GM23338 (cell line): ENCODE measurements around the gene PCF11. TPM values are rescaled to one million over a fixed set of nuclear protein-coding genes. Genes with fewer than 3 reads are reported as not detected.

Experiments used
- ATAC-seq: fragments of 200-7000 bp; cut with Tn5 transposase; 3 replicates; pipeline ENCODE4 v1.9.1; 2020
- DNase-seq: peaks from one replicate; pipeline ENCODE4 v3.0.0-alpha.2; 2015; ENCODE audit warnings: low spot score
- H2AFZ ChIP-seq: fragments of 200-600 bp; sonication (generic); 2 replicates; pipeline ENCODE4 v1.8.0; 2016; ENCODE audit warnings: antibody characterized with exemption, mild to moderate bottlenecking, moderate library complexity
- H3F3A ChIP-seq: fragments of 200-600 bp; sonication (generic); replicated peaks from 2 replicates; pipeline ENCODE4 v1.8.0; 2017; ENCODE audit warnings: antibody characterized with exemption, mixed run types, low read depth
- H3K27ac ChIP-seq: fragments of 200-600 bp; sonication (generic); 2 replicates; pipeline ENCODE4 v1.6.1; 2016; ENCODE audit warnings: low read depth
- H3K27me3 ChIP-seq: fragments of 200-600 bp; sonication (generic); 2 replicates; pipeline ENCODE4 v1.8.0; 2016; ENCODE audit warnings: mild to moderate bottlenecking, mixed run types, moderate library complexity; ENCODE audit not compliant: insufficient read depth
- H3K36me3 ChIP-seq: fragments of 200-600 bp; sonication (generic); 2 replicates; pipeline ENCODE4 v1.8.0; 2016; ENCODE audit warnings: mild to moderate bottlenecking; ENCODE audit not compliant: insufficient read depth
- H3K4me1 ChIP-seq: fragments of 200-600 bp; sonication (generic); 2 replicates; pipeline ENCODE4 v1.8.0; 2016; ENCODE audit warnings: mild to moderate bottlenecking, moderate library complexity; ENCODE audit not compliant: insufficient read depth
- H3K4me2 ChIP-seq: fragments of 200-600 bp; sonication (generic); 2 replicates; pipeline ENCODE4 v1.7.1; 2017; ENCODE audit warnings: mixed run types
- H3K4me3 ChIP-seq: fragments of 200-600 bp; sonication (generic); 2 replicates; pipeline ENCODE4 v1.6.1; 2016; ENCODE audit warnings: mixed run types
- H3K79me2 ChIP-seq: fragments of 200-600 bp; sonication (generic); replicated peaks from 2 replicates; pipeline ENCODE4 v1.8.0; 2017; ENCODE audit warnings: mild to moderate bottlenecking; ENCODE audit not compliant: insufficient read depth
- H3K9me2 ChIP-seq: fragments of 200-600 bp; sonication (generic); 2 replicates; pipeline ENCODE4 v1.8.0; 2017; ENCODE audit not compliant: insufficient read depth
- H4K20me1 ChIP-seq: fragments of 200-600 bp; sonication (generic); replicated peaks from 2 replicates; pipeline ENCODE4 v1.8.0; 2017; ENCODE audit warnings: mild to moderate bottlenecking; ENCODE audit not compliant: insufficient read depth
- H3K27ac Mint-ChIP-seq: 2 replicates; pipeline ENCODE4 v1.8.0; 2020; ENCODE audit warnings: inconsistent platforms, mild to moderate bottlenecking, moderate library complexity, mixed read lengths
- H3K27me3 Mint-ChIP-seq: 3 replicates; pipeline ENCODE4 v1.8.0; 2022; ENCODE audit warnings: low read depth, mild to moderate bottlenecking, moderate library complexity, mixed read lengths, inconsistent platforms; ENCODE audit not compliant: insufficient read depth, poor library complexity
- H3K36me3 Mint-ChIP-seq: 3 replicates; pipeline ENCODE4 v1.8.0; 2021; ENCODE audit warnings: low read depth, mild to moderate bottlenecking, inconsistent platforms, moderate library complexity, mixed read lengths
- H3K4me1 Mint-ChIP-seq: 3 replicates; pipeline ENCODE4 v1.8.0; 2020; ENCODE audit warnings: mild to moderate bottlenecking, inconsistent platforms, mixed read lengths
- H3K4me3 Mint-ChIP-seq: 3 replicates; pipeline ENCODE4 v1.8.0; 2021; ENCODE audit warnings: moderate library complexity, mild to moderate bottlenecking, inconsistent platforms, mixed read lengths
- H3K9me3 Mint-ChIP-seq: 3 replicates; pipeline ENCODE4 v1.8.0; 2020; ENCODE audit warnings: moderate library complexity, mild to moderate bottlenecking, inconsistent platforms, mixed read lengths
- EZH2 ChIP-seq: fragments of 200-600 bp; sonication (generic); IDR thresholded peaks from one replicate; pipeline ENCODE4 v1.8.0; 2017; ENCODE audit warnings: antibody characterized with exemption, mild to moderate bottlenecking, low read depth; ENCODE audit not compliant: unreplicated experiment
- EZH2phosphoT487 ChIP-seq: fragments of 200-600 bp; sonication (generic); IDR thresholded peaks from one replicate; pipeline ENCODE4 v1.8.1; 2018; ENCODE audit warnings: antibody characterized with exemption; ENCODE audit not compliant: unreplicated experiment
- JUNB ChIP-seq: IDR thresholded peaks from one replicate; pipeline ENCODE4 v1.6.1; 2016; ENCODE audit warnings: antibody characterized with exemption; ENCODE audit not compliant: unreplicated experiment
- NANOG ChIP-seq: IDR thresholded peaks from 2 replicates; pipeline ENCODE4 v1.6.1; 2016; ENCODE audit warnings: antibody characterized with exemption, borderline replicate concordance
- POLR2AphosphoS5 ChIP-seq: IDR thresholded peaks from 2 replicates; pipeline ENCODE4 v1.6.1; 2016; ENCODE audit warnings: antibody characterized with exemption, low read depth
- STAT1 ChIP-seq: IDR thresholded peaks from one replicate; pipeline ENCODE4 v1.6.1; 2016; ENCODE audit warnings: antibody characterized with exemption; ENCODE audit not compliant: unreplicated experiment
- ZNF114 ChIP-seq: fragments of 250-450 bp; sonication (Bioruptor Pico); IDR thresholded peaks from 2 replicates; pipeline ENCODE4 v1.5.0; 2020; ENCODE audit warnings: mild to moderate bottlenecking, moderate library complexity
- ZNF331 ChIP-seq: fragments of 250-450 bp; sonication (Bioruptor Pico); IDR thresholded peaks from 2 replicates; pipeline ENCODE4 v1.5.0; 2020; ENCODE audit warnings: low read depth, mild to moderate bottlenecking, moderate library complexity
- polyA plus RNA-seq: library from polyadenylated mRNA; unstranded; fragments of >200 nt; fragmentation: Nextera tagmentation; extraction: Ambion mirVana; gene quantifications from 2 replicates; pipeline ENCODE4 v1.2.1, GENCODE V29; 2016
- total RNA-seq: library from RNA; depleted of rRNA; stranded (reverse); fragments of >200 nt; shearing (Covaris generic); gene quantifications from 2 replicates; pipeline ENCODE4 v1.2.3, GENCODE V29; 2014
- TF ChIP-seq, protein P1 (sequence below): fragments of 250-450 bp; sonication (Bioruptor Pico); IDR thresholded peaks from 2 replicates; pipeline ENCODE4 v1.5.0; 2020; ENCODE audit warnings: mild to moderate bottlenecking, moderate library complexity
- TF ChIP-seq, protein P2 (sequence below): IDR thresholded peaks from one replicate; pipeline ENCODE4 v1.6.1; 2018; ENCODE audit warnings: antibody characterized with exemption; ENCODE audit not compliant: unreplicated experiment

Gene PCF11
- total and polyA plus RNA-seq, 2 experiments from 2014 or later, result 23.0 to 44.2 TPM

DNA sequence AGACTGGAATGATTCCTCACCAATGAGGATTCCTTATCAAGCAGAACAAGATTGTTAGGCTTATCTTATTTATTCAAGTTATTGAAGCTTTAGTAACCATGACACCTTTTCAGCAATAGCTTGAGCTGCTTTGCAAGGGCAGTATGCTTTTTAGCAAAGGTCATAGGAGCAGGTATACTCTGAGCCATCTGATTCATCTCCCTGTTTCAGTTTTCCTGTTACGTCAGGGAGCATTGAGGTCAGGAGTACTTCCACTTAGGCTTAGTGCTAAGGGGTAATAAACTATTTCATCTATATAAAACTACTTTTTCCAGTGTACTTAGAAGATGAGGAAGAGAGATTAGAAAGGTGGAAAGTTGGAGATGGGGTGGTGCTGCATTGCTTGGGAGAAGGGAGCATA, 18.9 kb downstream of the PCF11 start (continued):
- TF ChIP-seq, protein P1, sequence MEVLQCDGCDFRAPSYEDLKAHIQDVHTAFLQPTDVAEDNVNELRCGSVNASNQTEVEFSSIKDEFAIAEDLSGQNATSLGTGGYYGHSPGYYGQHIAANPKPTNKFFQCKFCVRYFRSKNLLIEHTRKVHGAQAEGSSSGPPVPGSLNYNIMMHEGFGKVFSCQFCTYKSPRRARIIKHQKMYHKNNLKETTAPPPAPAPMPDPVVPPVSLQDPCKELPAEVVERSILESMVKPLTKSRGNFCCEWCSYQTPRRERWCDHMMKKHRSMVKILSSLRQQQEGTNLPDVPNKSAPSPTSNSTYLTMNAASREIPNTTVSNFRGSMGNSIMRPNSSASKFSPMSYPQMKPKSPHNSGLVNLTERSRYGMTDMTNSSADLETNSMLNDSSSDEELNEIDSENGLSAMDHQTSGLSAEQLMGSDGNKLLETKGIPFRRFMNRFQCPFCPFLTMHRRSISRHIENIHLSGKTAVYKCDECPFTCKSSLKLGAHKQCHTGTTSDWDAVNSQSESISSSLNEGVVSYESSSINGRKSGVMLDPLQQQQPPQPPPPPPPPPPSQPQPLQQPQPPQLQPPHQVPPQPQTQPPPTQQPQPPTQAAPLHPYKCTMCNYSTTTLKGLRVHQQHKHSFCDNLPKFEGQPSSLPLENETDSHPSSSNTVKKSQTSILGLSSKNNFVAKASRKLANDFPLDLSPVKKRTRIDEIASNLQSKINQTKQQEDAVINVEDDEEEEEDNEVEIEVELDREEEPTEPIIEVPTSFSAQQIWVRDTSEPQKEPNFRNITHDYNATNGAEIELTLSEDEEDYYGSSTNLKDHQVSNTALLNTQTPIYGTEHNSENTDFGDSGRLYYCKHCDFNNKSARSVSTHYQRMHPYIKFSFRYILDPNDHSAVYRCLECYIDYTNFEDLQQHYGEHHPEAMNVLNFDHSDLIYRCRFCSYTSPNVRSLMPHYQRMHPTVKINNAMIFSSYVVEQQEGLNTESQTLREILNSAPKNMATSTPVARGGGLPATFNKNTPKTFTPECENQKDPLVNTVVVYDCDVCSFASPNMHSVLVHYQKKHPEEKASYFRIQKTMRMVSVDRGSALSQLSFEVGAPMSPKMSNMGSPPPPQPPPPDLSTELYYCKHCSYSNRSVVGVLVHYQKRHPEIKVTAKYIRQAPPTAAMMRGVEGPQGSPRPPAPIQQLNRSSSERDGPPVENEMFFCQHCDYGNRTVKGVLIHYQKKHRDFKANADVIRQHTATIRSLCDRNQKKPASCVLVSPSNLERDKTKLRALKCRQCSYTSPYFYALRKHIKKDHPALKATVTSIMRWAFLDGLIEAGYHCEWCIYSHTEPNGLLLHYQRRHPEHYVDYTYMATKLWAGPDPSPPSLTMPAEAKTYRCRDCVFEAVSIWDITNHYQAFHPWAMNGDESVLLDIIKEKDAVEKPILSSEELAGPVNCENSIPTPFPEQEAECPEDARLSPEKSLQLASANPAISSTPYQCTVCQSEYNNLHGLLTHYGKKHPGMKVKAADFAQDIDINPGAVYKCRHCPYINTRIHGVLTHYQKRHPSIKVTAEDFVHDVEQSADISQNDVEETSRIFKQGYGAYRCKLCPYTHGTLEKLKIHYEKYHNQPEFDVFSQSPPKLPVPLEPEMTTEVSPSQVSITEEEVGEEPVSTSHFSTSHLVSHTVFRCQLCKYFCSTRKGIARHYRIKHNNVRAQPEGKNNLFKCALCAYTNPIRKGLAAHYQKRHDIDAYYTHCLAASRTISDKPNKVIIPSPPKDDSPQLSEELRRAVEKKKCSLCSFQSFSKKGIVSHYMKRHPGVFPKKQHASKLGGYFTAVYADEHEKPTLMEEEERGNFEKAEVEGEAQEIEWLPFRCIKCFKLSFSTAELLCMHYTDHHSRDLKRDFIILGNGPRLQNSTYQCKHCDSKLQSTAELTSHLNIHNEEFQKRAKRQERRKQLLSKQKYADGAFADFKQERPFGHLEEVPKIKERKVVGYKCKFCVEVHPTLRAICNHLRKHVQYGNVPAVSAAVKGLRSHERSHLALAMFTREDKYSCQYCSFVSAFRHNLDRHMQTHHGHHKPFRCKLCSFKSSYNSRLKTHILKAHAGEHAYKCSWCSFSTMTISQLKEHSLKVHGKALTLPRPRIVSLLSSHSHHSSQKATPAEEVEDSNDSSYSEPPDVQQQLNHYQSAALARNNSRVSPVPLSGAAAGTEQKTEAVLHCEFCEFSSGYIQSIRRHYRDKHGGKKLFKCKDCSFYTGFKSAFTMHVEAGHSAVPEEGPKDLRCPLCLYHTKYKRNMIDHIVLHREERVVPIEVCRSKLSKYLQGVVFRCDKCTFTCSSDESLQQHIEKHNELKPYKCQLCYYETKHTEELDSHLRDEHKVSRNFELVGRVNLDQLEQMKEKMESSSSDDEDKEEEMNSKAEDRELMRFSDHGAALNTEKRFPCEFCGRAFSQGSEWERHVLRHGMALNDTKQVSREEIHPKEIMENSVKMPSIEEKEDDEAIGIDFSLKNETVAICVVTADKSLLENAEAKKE (CRISPR knock-in tag), result no peak
- no peak for TF ChIP-seq POLR2AphosphoS5
- TF ChIP-seq JUNB, result no peak

DNA sequence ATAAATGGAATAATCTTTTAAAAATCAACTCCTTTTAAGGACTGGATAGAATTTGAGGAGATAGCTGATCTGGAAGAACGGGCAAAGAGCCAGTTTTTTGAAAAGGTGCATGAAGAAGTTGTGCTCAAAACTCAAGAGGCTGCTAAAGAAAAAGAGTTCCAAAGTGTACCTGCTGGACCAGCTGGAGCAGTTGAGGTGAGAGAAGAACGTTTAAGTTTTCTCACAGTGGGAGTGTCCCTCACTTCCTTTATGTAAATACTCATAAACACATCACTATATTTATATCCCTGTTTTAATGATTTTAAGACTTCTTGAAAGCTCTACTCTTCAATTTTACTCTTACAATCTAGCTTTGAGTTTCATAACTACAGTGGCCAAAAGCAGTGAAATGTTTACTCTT, 24.9 kb downstream of the PCF11 start:
- no peak overlapping the region for H2AFZ ChIP-seq
- no peaks in the 10 kb centered on the region for H3K27me3 Mint-ChIP-seq
- H3K4me1 ChIP-seq, result no peaks in the 10 kb centered on the region
- H3K4me3 Mint-ChIP-seq, result no peak overlapping the region
- no peak overlapping the region for H3K27ac ChIP-seq
- H3K4me2 ChIP-seq, result no peak overlapping the region
- H4K20me1 ChIP-seq, result peaks cover 18% of the 10 kb centered on the region
- peaks cover 79% of the 10 kb centered on the region for H3K36me3 ChIP-seq
- H3F3A ChIP-seq, result peaks cover 4% of the 10 kb centered on the region; the same call in 1 of the 2 replicates
- H3K4me1 Mint-ChIP-seq, result no peaks in the 10 kb centered on the region
- no peaks in the 10 kb centered on the region for H3K9me2 ChIP-seq
- no peak for ATAC-seq
- no peak overlapping the region for H3K4me3 ChIP-seq
- no peaks in the 10 kb centered on the region for H3K27me3 ChIP-seq
- no peak overlapping the region for H3K27ac Mint-ChIP-seq
- H3K9me3 Mint-ChIP-seq, result no peaks in the 10 kb centered on the region
- peaks cover 68% of the 10 kb centered on the region for H3K36me3 Mint-ChIP-seq
- H3K79me2 ChIP-seq, result no peaks in the 10 kb centered on the region; the same call in 1 of the 2 replicates
- no peak for DNase-seq
- TF ChIP-seq NANOG (no peak), EZH2phosphoT487 (no peak), EZH2 (no peak), STAT1 (no peak), ZNF114 (CRISPR knock-in tag) (no peak), ZNF331 (CRISPR knock-in tag) (no peak), POLR2AphosphoS5 (no peak)
- TF ChIP-seq, protein P2, sequence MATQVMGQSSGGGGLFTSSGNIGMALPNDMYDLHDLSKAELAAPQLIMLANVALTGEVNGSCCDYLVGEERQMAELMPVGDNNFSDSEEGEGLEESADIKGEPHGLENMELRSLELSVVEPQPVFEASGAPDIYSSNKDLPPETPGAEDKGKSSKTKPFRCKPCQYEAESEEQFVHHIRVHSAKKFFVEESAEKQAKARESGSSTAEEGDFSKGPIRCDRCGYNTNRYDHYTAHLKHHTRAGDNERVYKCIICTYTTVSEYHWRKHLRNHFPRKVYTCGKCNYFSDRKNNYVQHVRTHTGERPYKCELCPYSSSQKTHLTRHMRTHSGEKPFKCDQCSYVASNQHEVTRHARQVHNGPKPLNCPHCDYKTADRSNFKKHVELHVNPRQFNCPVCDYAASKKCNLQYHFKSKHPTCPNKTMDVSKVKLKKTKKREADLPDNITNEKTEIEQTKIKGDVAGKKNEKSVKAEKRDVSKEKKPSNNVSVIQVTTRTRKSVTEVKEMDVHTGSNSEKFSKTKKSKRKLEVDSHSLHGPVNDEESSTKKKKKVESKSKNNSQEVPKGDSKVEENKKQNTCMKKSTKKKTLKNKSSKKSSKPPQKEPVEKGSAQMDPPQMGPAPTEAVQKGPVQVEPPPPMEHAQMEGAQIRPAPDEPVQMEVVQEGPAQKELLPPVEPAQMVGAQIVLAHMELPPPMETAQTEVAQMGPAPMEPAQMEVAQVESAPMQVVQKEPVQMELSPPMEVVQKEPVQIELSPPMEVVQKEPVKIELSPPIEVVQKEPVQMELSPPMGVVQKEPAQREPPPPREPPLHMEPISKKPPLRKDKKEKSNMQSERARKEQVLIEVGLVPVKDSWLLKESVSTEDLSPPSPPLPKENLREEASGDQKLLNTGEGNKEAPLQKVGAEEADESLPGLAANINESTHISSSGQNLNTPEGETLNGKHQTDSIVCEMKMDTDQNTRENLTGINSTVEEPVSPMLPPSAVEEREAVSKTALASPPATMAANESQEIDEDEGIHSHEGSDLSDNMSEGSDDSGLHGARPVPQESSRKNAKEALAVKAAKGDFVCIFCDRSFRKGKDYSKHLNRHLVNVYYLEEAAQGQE, result no peak
